Daoy (cell line): ENCODE data around the gene TMEM175. TPM values are rescaled to one million over a fixed set of nuclear protein-coding genes. Genes with fewer than 3 reads are reported as not detected.

ENCODE experiments used
- DNase-seq: peaks from one replicate; pipeline ENCODE4 v3.0.0-alpha.2; 2015; ENCODE audit warnings: low read depth
- total RNA-seq: library from RNA; depleted of rRNA; stranded (reverse); fragments of >200 nt; shearing (Covaris generic); gene quantifications from 2 replicates; pipeline ENCODE4 v1.2.3, GENCODE V29; 2014; rRNA removed

TMEM175 gene
- total RNA-seq, 1 experiment from 2014 or later: 12.0 TPM

DNA sequence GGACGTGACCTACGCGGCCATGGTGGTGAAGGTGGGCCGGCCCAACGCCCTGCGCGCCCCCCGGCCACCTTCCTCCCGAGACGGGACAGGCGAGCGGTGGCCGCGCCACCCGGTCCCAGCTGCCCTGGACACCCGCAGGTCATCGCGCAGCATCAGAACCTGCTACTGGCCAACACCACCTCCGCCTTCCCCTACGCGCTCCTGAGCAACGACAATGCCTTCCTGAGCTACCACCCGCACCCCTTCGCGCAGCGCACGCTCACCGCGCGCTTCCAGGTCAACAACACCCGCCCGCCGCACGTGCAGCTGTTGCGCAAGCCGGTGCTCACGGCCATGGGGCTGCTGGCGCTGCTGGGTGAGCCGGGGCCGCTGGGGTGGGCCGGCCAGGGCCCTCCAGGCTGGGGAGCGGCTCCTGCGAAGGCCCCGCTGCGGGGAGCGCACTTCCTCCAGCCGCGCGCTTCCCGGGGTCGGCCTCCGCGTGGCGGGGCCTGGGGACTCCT lies 69.9 kb downstream of the TMEM175 start:
- no peak for DNase-seq

DNA sequence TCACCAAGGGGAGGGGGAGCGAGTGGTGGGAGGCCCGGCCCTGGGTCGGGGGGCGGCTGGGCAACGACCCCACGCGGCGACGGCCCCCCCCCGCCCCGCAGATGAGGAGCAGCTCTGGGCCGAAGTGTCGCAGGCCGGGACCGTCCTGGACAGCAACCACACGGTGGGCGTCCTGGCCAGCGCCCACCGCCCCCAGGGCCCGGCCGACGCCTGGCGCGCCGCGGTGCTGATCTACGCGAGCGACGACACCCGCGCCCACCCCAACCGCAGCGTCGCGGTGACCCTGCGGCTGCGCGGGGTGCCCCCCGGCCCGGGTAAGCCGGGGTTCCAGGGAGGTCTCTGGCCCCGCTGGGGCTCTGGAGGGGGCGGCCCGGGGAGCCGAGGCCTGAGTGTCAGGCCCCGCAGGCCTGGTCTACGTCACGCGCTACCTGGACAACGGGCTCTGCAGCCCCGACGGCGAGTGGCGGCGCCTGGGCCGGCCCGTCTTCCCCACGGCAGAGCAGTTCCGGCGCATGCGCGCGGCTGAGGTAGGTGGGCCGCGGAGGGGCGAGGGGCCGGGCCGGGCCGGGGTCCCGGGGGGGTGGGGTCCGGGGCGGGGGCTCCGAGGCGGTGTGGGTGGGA lies 70.5 kb downstream of the TMEM175 start:
- DNase-seq: no peak

DNA sequence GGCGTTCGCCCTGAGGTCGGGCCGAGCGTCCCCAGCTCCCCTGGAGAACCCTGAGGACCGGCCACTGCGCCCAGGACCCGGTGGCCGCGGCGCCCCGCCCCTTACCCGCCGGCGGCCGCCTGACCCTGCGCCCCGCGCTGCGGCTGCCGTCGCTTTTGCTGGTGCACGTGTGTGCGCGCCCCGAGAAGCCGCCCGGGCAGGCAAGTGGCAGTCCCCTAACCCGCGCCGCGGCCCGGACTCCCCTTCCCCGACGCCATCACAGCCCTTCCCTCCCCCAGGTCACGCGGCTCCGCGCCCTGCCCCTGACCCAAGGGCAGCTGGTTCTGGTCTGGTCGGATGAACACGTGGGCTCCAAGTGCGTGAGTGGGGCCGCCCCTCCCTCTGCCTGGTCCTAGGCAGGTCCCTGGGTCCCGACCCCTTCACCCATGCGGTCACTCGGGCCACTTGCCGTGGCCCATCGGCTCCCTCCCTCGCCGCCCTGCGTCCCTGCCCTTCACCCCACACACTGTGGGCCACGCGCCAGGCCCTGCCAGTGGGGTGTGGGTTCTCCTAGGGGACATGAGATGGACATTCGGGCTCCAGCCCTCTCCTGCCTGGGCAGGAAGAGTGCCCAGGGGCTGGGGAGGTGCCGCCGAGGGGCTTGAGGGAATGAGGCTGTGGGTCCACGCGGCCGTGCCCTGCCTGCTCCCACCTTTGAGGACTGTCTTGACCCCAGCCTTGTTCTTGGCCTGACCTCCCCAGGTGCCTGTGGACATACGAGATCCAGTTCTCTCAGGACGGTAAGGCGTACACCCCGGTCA lies 71.2 kb downstream of the TMEM175 start:
- no peak for DNase-seq

DNA sequence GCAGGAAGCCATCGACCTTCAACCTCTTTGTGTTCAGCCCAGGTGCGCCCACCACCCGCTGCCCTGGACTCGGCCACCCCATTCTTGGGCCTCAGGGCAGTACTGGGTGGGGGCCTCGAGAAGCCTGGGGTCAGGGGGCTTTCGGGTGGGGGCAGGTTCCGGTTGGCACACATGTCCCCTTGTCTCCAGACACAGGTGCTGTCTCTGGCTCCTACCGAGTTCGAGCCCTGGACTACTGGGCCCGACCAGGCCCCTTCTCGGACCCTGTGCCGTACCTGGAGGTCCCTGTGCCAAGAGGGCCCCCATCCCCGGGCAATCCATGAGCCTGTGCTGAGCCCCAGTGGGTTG lies 71.8 kb downstream of the TMEM175 start:
- no peak for DNase-seq

GRCh38 chr4:1004557-1005485 lies 72.6 kb downstream of the TMEM175 start:
- DNase-seq: no peak

DNA sequence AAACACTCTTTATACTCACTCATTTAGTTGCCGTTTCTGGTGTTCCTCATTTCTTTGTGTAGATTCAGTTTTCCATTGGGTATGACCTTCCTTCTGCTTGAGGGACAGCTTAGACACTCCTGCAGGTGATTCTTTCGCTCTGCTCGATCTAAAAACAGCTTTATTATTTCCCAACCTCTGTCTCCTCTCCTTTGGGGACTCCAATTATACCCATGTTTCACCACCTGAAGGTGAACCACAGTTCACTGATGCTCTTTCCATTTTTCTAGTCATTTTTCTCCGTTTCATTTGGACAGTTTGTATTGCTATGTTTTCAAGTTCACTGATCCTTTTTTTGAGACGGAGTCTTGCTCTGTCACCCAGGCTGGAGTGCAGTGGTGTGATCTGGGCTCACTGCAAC lies 74.6 kb downstream of the TMEM175 start:
- no peak for DNase-seq

Other genes starting within 250 kb of the TMEM175 start
- gene SLC49A3, start 243.3 kb upstream of the TMEM175 start, total RNA-seq: not detected in 2 replicates
- gene PCGF3, start 226.6 kb upstream of the TMEM175 start, total RNA-seq: 26.5 TPM in 2 replicates
- gene CPLX1, start 106.3 kb upstream of the TMEM175 start, total RNA-seq: not detected in 2 replicates
- gene GAK, start 144 bp upstream of the TMEM175 start, total RNA-seq: 61.6 and 71.9 TPM in 2 replicates
- 4.3 and 4.4 TPM in 2 replicates for gene DGKQ, start 41.1 kb downstream of the TMEM175 start, total RNA-seq
- gene IDUA, start 54.6 kb downstream of the TMEM175 start, total RNA-seq: 1.0 and 2.3 TPM in 2 replicates
- 0.57 TPM in 1 of 2 replicates, not detected in the other for gene SLC26A1, start 60.9 kb downstream of the TMEM175 start, total RNA-seq
- gene FGFRL1, start 79.2 kb downstream of the TMEM175 start, total RNA-seq: 35.5 and 40.6 TPM in 2 replicates
- not detected in 2 replicates for gene RNF212, start 181.1 kb downstream of the TMEM175 start, total RNA-seq
- gene SPON2, start 240.1 kb downstream of the TMEM175 start, total RNA-seq: 0.29 TPM in 1 of 2 replicates, not detected in the other